Right renal cortex interstitium (tissue), 3 donors: Measurements from ENCODE around the gene MBD3. TPM values are rescaled to one million over a fixed set of nuclear protein-coding genes. Genes with fewer than 3 reads are reported as not detected.

ENCODE experiments used
- DNase-seq, 3 donors: peaks; one replicate each; pipeline ENCODE4 v3.0.0-alpha.2; 2013; ENCODE audit warnings: low read depth in 3 of 3, low spot score in 2 of 3
- polyA plus RNA-seq, 3 donors: library from polyadenylated mRNA; unstranded; fragments of 120-200 nt; gene quantifications; one replicate each; pipeline ENCODE4 v1.2.1, GENCODE V29; 2013; ENCODE audit not compliant: insufficient read length in 3 of 3

MBD3 gene
- polyA plus RNA-seq, 3 donors: 38.1 to 45.5 (median 40.2) TPM

DNA sequence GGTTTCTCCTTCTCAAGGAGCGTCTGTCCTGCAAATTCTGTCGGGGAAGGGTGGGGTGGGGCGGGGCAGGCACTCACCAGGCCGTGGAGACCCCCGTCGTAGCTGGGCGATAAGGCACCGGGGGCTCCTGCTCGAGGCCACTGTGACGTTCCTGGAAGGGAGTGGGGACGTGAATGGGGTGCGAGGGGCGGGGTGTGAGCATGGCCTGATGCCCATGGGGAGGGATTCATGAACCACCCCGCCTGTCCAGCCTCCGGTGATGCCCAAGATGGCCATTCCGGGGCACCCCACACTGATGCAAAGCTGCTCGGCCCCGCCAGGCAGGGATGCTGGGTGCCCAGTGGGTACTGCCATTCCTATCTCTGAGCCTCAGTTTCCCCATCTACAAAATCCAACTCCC lies 27.0 kb upstream of the MBD3 start:
- DNase-seq: no peak

DNA sequence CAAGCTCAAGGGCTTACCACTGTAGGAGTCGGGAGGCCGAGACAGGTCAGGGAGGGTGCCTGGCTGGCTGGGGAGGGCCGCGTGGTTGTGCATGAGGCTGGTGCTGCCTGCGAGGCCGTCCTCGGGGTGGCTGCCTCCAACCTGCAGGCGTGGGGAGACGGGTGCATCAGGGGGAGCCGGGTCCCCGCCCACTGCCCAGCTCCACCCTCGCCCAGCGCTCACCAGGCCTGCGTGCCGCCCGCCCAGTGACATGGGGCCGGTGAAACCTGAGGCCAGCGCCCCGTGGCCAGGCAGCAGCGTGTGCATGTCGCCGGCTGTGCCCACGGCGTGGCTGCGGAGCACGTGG lies 26.4 kb upstream of the MBD3 start:
- DNase-seq: no peak

DNA sequence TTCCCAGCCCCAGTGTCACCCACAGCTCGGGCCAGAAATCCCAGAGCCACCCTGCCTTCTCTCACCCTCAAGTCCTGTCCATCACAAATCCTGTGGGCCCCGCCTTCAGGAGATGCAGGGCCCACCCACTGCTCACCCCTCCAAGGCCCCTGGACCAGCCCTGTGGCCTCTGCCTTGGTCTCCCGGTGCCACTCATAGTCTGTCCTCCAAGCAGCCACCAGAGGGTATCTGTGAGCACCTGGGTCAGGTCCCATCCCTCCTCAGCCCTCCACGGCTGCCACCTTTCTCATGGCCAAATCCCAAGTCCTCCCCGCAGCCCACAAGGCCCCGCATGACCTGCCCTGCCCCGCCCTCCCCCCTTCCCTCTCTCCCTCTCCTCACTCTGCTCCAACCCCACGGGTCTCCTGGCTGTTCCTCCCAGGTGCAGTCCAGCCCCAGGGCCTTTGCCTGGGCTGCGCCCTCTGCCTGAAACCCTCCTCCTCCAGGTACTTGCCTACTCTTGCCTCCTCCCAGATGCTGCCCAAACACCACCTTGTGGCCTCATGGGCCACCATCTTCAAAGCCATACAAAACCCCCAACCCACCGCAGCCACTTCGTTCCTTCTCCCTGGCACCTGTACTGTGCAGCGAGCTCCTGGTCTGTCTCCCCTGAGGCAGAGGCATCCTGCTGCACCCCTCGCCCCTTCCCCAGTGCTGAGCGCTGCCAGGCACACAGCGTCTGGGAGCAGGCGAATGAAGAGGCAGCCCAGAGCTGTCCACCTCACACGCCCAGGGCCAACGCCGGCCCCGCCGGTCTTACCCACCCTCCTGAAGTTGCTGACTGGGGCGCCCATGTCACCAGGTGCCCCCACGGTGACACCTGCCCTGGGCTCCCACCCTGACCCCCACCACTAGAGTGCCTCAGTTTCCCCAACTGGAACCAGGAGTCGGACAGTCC lies 25.8 kb upstream of the MBD3 start:
- no peak for DNase-seq

DNA sequence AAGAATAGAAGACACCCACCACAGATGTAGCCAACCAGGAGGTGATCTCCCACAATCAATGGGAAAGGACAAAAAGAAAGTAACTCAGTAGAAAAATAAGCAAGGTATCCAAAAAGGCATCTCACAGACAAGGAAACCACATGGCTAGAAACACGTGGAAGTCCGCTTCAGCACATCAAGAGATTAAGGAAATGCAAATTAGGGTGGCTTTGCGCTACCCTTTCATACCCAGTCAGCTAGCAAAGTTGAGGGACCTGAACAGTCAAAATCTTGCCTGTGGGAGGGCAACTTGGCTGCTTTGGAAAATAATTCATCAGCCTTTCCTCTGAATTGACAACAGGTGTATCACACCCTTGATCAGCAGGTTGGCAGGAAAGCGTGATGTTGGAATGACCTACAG lies 24.2 kb upstream of the MBD3 start:
- no peak for DNase-seq

DNA sequence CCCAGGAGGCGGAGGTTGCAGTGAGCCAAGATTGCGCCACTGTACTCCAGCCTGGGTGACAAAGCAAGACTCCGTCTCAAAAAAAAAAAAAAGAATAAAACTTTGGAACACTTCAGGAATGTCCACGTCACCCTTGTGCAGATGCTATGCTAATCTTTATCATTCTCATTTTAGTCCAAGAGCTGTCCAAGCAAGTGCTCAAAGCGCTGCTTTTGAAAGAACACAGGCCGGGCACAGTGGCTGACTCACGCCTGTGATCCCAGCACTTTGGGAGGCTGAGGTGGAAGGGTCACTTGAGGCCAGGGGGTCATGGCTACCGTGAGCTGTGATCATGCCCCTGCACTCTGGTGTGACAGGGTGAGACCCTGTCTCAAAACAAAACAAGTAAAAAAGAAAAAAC lies 23.7 kb upstream of the MBD3 start:
- DNase-seq: no peak

DNA sequence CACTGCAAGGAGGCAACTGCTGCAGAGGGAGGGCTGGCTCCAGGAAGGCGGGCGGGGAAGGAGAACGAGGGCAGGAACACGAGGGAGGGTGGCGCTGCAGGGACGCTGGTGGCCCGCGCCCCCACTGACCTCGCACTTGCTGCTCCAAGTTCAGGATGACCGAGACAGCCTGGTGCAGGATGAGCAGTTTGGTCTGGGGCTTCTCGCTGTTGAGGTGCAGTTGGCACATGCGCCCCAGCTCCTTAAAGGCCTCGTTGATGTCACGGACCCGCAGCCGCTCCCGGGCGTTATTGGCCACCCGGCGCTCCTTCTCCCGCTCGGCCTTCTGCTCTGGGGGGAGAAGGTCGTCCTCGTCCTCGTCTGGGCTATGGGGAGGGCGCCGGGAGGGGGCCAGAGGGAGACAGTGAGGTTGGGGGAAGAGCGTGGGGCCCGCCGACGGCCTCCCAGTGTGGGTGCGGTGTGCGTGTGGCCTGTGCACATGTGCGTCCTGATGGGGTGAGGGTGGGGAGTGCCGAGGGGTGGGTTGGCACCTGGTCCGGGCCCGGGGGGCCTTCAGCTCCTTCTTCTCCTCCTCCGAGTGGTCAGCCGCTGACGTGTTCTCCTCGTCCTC lies 22.6 kb upstream of the MBD3 start:
- DNase-seq: no peak

DNA sequence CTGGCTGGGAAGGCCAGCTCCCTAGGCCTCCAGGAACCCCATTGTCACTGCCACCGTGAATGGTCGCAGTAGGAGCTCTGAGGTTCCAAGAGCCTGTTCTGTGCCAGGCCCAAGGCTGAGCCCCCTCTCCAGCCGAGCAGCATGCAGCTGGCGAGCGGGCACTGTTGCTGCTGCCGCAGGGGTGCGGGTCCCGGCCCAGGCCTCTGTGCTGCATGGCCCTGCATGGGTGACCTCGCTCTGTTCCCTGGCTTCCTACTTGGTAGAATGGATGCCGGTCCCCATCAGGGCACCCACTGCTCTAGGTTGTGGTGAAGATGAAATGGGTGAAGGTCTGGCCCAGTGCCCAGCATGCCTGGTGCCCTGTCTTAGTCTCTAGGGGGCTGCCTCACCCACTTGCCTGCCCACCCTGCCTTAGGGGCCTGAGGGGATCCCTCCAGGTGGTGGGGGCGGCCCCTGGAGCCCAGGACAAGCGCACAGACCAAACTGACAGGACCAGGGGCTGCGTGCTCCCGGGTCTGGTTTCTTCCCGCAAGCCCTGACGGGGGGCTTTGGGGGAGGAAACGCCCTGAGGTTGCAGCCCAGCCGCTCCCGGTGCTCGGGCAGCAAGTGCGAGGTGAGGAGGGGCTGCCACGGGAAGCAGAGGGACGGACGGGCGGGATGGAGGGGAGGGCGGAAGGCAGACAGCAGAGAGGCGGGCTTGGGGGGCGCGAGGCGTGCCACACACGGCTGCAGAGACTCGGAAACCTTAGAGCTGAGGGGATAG lies 21.3 kb upstream of the MBD3 start:
- DNase-seq: no peak

DNA sequence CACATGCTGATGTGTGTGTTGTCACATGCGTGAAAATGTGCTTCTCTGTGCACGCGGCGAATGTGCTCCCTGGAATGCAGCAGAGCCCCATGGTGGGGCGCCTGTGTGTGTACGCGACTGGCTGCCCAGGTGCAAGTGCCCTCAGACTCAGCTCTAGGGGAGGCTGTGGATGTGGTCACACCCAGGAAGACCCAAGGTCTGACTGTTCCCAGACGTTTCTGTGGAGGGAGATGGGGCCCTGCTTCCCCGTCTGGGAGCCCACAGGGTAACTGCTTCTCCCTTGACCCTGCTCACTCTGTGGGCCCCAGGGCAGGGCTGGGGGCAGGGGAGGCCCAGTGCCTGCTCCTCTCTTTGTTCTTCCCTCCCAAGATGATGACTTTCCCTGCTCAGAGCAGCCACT lies 20.5 kb upstream of the MBD3 start:
- DNase-seq: no peak

DNA sequence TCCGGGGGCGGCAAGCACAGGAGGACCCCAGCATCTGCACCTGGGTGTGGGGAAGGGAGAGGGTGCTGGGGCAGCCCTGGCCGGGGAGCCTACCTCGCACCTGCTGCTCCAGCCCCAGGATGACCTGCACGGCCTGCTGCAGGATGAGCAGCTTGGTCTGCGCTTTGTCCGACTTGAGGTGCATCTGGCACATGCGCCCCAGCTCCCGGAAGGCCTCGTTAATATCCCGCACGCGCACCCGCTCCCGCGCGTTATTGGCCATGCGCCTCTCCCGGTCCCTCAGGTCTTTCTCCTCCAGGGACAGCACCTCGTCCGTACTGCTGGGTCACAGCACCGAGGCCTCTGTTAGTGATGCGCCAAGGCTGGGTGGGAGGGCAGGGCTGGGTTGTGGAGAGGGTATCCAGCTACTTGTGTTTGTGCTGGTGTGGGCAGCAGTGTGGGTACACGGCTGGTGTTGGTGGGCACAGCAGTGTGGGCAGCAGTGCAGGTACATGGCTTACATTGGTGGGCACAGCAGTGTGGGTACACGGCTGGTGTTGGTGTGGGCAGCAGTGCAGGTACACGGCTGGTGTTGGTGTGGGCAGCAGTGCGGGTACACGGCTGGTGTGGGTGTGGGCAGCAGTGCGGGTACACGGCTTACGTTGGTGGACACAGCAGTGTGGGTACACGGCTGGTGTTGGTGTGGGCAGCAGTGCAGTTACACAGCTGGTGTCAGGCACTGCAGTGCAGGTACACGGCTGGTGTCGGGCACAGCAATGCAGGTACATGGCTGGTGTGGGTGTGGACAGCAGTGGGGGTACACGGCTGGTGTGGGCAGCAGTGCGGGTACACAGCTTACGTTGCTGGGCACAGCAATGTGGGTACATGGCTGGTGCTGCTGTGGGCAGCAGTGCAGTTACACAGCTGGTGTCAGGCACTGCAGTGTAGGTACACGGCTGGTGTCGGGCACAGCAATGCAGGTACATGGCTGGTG lies 19.7 kb upstream of the MBD3 start:
- no peak for DNase-seq

DNA sequence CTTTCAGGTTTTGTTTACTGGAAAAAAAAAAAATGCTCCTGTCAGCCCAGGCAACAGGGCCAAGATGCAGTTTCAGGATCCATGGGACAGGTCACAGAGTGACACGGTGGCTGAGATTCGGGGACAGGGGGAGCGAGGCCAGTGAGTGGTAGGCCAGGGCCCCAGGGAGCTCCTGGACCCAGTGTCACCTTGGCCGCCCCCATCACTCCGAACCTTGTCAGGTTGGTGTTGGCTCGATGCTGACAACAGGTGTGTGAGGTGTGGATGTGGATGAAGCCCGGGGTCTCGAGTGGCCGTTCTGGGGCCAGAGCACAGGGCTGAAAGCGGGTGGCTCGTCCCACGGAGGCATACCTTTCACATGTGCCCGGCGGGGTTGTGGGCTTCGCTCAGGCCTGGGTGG lies 18.7 kb upstream of the MBD3 start:
- no peak for DNase-seq

DNA sequence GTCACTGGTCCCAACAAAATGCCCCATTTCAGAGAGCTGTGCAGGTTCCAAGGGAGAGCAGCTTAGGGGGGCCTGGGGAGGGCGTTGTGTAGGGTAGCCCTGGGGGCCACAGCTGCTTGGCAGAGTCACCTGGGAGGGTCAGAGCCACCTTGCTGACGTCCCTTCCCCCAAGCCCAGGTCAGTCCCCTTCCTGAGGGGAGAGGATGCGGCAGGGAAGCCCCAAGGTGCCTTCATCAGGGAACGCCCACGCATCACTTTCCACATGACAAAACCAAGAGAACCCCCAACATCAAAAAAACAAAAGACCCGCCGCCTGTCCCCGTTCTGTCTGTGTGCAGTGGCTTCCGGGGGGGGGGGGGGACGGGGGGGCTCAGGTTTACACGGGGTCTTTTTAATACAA lies 17.9 kb upstream of the MBD3 start:
- no peak for DNase-seq

DNA sequence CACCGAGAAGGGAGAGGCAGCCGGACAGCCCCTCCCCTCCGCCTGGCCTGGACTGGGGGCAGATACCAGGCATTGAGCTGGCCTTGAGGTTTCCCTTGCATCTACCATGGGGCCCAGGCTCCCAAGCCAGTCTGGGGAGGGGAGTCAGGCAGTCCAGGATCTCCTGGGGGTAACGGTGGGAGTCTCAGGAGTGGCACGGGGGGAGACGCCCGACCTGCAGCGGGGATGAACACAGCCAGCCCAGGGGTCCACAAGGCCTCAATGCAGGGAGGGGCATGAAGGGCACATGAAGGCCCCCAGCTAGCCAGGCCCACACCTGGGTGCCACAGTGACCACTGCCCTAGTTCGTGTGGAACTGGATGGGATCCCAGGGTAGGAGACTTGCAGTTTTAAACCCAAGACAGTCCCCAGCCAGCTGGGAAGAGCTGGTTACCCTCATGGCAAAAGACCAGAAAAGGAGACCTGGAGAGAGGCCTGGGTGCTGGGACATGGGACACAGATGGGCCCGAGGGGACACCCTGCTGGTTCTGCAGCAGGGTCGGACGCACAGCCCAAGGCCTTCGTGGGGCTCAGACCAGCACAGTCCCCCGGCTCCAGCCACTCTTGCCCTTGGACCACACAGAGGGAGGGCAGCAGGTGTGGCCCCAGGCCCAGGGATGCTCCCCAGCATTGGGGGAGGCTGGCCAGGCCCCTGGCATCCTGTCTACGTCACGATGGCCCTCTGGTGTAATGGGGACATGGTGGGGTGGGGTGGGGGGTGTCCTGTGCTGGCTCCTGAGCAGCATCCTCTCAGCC lies 17.2 kb upstream of the MBD3 start:
- no peak for DNase-seq

DNA sequence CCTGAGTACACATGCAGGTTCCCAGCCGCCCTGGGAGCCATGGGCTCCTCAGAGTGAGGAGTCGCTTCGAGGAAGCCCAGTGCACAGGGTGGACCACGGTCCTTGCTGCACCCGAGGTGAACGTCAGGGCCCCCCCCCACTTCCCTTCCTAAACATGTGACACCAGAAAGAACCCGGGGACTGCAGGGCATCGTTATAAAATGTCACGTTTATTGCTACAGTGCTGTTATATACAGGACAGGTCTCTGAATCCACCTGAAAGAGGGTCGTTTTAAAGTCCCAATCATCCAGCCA lies 16.4 kb upstream of the MBD3 start:
- no peak for DNase-seq

DNA sequence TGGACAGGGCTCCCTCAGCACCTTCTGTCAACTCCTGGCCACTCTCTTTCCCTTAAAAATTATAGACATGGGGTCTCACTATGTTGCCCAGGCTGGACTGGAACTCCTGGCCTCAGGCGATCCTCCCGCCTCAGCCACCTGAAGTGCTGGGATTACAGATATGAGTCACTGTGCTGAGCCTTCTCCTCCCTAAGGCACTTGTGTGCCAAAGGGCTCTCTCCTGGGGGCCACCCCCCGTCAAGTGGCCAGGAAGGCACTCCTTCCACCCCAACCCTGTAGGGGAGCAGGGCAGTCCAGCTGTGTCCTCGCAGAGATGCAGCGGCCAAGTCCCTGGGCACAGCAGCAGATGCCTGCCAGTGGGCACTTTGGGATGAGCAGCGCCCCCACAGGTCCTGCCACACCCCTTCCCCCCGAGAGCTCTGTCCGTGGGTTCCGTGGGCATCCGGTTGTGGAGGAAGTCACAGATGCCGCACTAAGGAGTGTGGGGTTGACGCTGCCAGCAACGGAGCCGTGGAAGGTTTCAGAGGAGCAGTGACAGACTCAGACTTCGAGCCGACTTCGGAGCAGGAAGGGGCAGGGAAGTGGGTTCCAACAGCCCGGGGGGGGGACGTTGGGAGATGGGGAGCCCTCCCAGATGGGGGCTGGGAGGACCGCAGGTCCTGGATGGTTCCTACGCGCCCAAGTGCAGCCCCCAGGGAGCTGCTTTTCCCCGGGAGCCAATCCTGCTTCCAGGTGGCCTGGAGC lies 15.9 kb upstream of the MBD3 start:
- no peak for DNase-seq

DNA sequence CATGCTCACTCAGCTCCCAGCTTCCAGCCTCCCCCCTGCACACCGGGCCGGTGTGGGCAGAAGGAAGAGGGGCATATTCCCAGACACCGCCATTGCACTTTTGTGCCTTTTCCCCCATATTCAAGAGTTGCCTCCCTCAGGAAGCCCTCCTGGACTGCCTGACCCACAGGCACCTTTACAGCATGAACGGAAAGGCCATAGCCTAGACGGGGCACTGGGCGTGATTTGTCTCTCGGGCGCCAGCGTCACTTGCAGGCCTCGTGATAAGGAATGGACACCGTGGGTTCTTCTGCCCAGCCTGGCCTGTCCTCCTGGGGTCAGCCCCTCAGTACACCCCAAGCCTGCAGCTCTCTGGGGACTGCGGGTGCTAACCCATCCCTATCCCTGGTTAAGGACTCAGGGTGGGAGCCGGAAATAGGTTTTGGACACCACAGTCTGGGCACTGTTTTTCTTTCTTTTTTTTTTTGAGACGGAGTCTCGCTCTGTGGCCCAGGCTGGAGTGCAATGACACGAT lies 13.5 kb upstream of the MBD3 start:
- no peak for DNase-seq

DNA sequence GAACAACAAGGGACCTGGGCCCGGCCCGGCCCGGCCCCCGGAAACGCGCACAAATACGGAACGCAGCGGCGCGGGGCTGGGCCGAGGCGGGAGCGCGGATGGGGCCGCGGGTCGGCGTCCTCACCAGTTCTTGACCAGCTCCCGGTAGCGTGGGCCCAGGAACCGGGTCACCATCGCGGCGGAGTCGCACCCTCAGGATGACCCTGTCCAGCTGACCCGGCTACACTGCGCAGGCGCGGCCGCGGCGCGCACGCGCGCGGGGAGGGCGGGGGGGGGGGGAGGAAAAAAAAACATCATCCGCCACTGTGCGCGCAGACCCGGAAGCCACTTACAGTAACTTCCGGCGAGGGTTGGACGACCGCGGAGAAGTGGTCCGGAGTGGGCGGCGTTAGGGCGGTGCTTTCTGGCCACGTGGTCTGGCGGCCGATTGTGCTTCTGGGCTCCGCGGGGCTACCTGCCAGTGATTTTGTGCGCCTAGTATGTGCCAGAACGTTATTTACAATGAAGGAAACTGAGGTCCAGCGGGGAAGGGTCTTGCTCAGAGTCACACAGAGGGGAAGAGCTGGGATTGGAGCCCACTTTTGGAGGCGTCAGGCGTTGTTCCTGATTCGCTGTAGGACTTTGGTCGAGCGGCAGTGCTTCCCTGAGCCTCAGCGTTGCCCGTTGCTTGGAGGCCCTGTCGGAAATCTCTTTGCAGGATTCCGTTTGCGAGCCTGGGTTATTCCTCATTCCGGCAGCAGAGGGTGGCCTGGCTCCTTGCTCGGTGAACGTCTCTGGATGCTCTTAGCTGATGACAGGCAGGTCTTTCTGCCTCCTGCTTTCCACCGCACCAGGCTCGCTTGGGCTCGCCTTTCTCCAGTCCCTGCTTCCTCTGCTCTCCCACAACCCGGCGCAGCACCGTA lies 12.8 kb upstream of the MBD3 start, which contains the start of gene UQCR11:
Gene UQCR11, minus strand, starts transcription at position 227 of the 902 bp plus-strand sequence. Its CDS starts 53 bp downstream, at position 174.
- peak; percentile 87 to 90 (median 90) for DNase-seq

DNA sequence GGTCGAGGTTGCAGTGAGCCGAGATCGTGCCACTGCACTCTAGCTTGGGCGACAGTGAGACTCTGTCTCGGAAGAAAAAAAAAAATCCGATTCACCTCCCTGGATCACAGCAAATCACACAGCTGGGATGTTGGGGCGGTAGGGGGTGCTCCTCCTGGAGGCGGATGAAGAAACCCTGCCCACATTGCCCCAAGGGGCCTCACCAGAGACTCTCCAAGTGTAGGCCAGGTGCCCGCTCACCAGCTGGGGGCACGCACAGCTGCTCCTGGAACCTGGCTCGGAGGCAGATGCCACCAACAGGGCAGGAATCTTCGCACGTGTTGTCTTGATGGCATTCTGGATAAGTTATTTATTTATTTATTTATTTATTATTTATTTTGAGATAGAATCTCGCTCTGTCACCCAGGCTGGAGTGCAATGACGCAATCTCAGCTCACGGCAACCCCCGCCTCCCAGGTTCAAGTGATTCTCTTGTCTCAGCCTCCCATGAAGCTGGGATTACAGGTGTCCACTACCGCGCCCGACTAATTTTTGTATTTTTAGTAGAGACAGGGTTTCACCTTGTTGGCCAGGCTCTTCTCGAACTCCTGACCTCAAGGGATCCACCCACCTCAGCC lies 9.5 kb upstream of the MBD3 start:
- DNase-seq: no peak
